ENCODE data around the gene PCDHGB3. TPM values are rescaled to one million over a fixed set of nuclear protein-coding genes. Genes with fewer than 3 reads are reported as not detected.

PCDHGB3 gene
- total RNA-seq, 1 experiment from 2014 or later = 1.6 TPM

- Histone ChIP-seq H3K9ac (ENCODE audit: extremely low read depth, insufficient read length, low read length) (no peak overlapping the region), H3K79me2 (ENCODE audit: insufficient read depth, low read length) (no peaks in the 10 kb centered on the region), H3K79me1 (ENCODE audit: insufficient read depth, low read depth, low read length, poor library complexity, severe bottlenecking) (no peaks in the 10 kb centered on the region), H3T11ph (ENCODE audit: low read length) (no peak overlapping the region), H3K23ac (ENCODE audit: insufficient read length, low read depth, low read length) (no peak overlapping the region), H3K9me3 (ENCODE audit: control insufficient read depth, low read depth, low read length) (peaks cover 34% of the 10 kb centered on the region), H4K5ac (ENCODE audit: insufficient read length, low read depth, low read length) (no peak overlapping the region), H3K27ac (ENCODE audit: insufficient read length, low read depth, low read length) (no peak overlapping the region), H2BK5ac (ENCODE audit: insufficient read length, low read length) (no peak overlapping the region), H3K27me3 (ENCODE audit: insufficient read depth, low read length) (no peaks in the 10 kb centered on the region), H2BK12ac (ENCODE audit: insufficient read length, low read depth, low read length) (no peak overlapping the region), H4K8ac (replicated peaks; ENCODE audit: insufficient read length, low read depth, low read length) (no peak overlapping the region), H2BK20ac (ENCODE audit: low read depth, low read length, poor library complexity, severe bottlenecking) (no peak overlapping the region), H2AK5ac (ENCODE audit: insufficient read length, low read length) (no peak overlapping the region), H2AFZ (ENCODE audit: low read length) (no peak overlapping the region), H4K91ac (ENCODE audit: insufficient read length, low read depth, low read length) (no peak overlapping the region), H4K20me1 (ENCODE audit: control insufficient read depth, insufficient read depth, insufficient read length) (no peaks in the 10 kb centered on the region), H2BK120ac (ENCODE audit: low read depth, low read length, poor library complexity, severe bottlenecking) (no peak overlapping the region), H3K23me2 (ENCODE audit: insufficient read length, low read depth, low read length, poor library complexity, severe bottlenecking) (no peaks in the 10 kb centered on the region), H3K4me2 (ENCODE audit: insufficient read depth, insufficient read length, low read length) (no peak overlapping the region), H3K4me1 (ENCODE audit: insufficient read depth, low read length) (no peaks in the 10 kb centered on the region), H3K14ac (ENCODE audit: insufficient read depth, low read length) (no peak overlapping the region), H3K18ac (ENCODE audit: insufficient read length, low read depth, low read length) (no peak overlapping the region), H3K4ac (ENCODE audit: low read depth, low read length) (no peak overlapping the region), H3K56ac (ENCODE audit: insufficient read length, low read depth, low read length) (no peak overlapping the region), H2BK15ac (ENCODE audit: low read depth, low read length) (no peak overlapping the region)
- TF ChIP-seq CTCF (conservative IDR thresholded peaks at IDR 0.05) = no peak
- Mint-ChIP-seq H3K4me3 (no peak overlapping the region), H3K9me3 (peaks cover 47 to 70% of the 10 kb centered on the region in 2 experiments), H3K4me1 (no peaks in the 10 kb centered on the region), H3K36me3 (ENCODE audit: insufficient read depth in 1 of 3, low read depth in 3 of 3) (peaks cover 19 to 44% (median 38%) of the 10 kb centered on the region in 3 experiments), H3K27me3 (ENCODE audit: low read depth) (no peaks in the 10 kb centered on the region), H3K27ac (no peak overlapping the region)
- DNase-seq = no peak
- no CpG with 5 or more reads among the region's 61 CpGs for WGBS (ENCODE audit: extremely low coverage, insufficient read length, low lambda C conversion rate)
Observed at GRCh38 chr5:141399555-141400258, 29.7 kb downstream of the PCDHGB3 start.

All from H9 (cell line).